Effector memory CD4-positive, alpha-beta T cell (primary cell): ENCODE results near the gene RBP4.

Source experiments
- DNase-seq, 3 donors: peaks; one replicate each; pipeline ENCODE4 v3.0.0-alpha.2; 2020
- H3K27ac ChIP-seq: 2 replicates; pipeline ENCODE4 v1.7.0; 2013; ENCODE audit warnings: mild to moderate bottlenecking, low read length, moderate library complexity; ENCODE audit not compliant: insufficient read depth, poor library complexity, severe bottlenecking
- H3K27me3 ChIP-seq: replicated peaks from 2 replicates; pipeline ENCODE4 v1.7.0; 2013; ENCODE audit warnings: mild to moderate bottlenecking, low read length; ENCODE audit not compliant: insufficient read depth, control insufficient read depth, poor library complexity, severe bottlenecking
- H3K36me3 ChIP-seq: 2 replicates; pipeline ENCODE4 v1.7.0; 2013; ENCODE audit warnings: mild to moderate bottlenecking, low read length, moderate library complexity; ENCODE audit not compliant: control insufficient read depth, insufficient read depth
- H3K4me1 ChIP-seq: 2 replicates; pipeline ENCODE4 v1.7.0; 2013; ENCODE audit warnings: low read length, mild to moderate bottlenecking; ENCODE audit not compliant: control insufficient read depth, insufficient read depth, poor library complexity, severe bottlenecking
- H3K4me3 ChIP-seq: 2 replicates; pipeline ENCODE4 v1.7.0; 2013; ENCODE audit warnings: low read length, low read depth, mild to moderate bottlenecking; ENCODE audit not compliant: insufficient read depth, poor library complexity, severe bottlenecking
- H3K9me3 ChIP-seq: 2 replicates; pipeline ENCODE4 v1.7.0; 2013; ENCODE audit warnings: mild to moderate bottlenecking, low read length, moderate library complexity; ENCODE audit not compliant: control insufficient read depth

The RBP4 gene

DNA sequence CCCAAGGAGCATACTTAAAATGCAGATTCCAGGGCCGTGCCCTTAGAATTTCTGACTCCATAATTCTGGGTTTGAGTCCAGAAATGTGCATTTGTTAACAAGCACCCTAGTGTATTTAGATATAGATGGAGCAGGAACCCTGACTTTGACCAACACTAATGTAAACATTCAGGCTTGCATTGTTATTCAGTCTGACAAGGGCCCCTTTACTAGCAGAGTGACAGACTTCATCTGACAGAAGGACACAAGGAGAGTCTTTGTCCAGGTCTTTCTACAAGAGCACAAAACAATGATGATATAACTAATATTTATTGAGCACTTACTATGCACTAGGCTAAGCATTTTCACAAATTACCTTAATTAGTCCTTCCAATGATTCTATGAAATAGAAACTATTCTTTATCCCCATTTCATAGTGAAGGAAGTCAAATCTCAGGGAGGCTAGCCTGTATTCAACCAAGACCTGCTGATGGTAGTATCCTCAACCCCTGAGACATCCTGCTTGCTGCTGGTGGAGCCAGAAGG is 3.9 kb downstream of the RBP4 start:
- Histone ChIP-seq H3K9me3 (no peaks in the 10 kb centered on the region), H3K27me3 (peaks cover under 1% of the 10 kb centered on the region), H3K4me3 (no peak overlapping the region), H3K4me1 (no peaks in the 10 kb centered on the region), H3K27ac (no peak overlapping the region), H3K36me3 (no peaks in the 10 kb centered on the region)
- no peak for DNase-seq

DNA sequence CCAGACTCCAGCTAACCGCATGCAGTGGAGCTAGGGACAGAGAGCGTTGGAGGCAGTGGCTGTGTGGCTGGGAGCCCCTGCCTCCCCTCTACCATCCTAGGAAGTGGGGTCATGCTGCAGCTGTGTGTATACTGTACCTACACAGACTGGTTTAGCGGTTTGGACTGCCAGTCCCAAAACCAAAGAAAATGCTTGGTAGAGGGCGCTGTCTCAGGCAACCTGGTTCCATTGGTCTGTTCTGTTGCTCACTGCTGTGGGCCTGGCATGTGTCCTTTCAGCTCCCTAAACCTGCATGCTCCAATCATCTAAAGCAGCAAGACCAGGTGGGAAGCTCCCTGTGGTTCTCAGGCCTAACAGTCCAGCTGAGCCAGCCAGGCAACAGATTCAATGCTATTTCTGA is 4.5 kb downstream of the RBP4 start:
- Histone ChIP-seq H3K4me3 (no peak overlapping the region), H3K27ac (no peak overlapping the region), H3K36me3 (no peaks in the 10 kb centered on the region), H3K27me3 (no peaks in the 10 kb centered on the region), H3K9me3 (no peaks in the 10 kb centered on the region), H3K4me1 (no peaks in the 10 kb centered on the region)
- DNase-seq: no peak

DNA sequence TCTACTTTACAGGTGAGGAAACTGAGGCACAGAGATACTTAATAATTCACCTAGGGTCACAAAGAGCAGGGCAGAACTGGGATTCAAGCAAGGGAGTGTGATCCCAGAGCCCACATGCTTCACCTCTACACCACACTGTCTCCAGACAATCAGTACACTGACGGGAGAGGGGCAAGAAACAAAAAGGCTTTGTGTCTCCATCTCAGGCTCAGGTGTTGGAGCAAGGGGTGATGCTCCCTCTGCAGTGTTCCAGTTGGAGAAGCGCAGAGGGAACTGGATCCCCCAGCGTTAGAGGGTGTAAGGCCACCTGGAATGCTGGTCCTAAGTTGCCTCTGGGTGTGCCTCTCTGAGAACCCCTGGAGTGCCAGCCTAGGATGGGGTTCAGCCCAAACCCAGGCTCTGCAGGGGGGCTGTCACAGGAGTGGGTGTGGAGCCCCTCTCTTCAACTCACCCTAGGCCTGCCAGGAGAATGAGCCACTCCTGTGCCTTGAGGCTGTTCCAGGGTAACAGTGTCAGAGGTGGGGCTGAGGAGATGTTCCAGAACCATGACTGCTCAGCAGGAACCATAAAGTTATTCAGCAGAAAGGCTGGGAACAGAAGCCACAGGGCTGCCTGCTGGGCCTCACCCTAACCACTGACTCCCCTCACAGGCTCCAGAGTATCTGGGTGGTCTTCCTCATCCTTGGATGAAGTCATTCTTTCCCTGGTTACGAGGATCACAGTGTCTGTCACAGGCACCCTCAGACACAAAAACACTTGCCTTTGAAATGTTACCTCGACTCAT is 5.5 kb downstream of the RBP4 start:
- H3K27ac ChIP-seq: no peak overlapping the region
- no peaks in the 10 kb centered on the region for H3K27me3 ChIP-seq
- no peaks in the 10 kb centered on the region for H3K4me1 ChIP-seq
- DNase-seq: no peak
- no peak overlapping the region for H3K4me3 ChIP-seq
- no peaks in the 10 kb centered on the region for H3K36me3 ChIP-seq
- no peaks in the 10 kb centered on the region for H3K9me3 ChIP-seq

DNA sequence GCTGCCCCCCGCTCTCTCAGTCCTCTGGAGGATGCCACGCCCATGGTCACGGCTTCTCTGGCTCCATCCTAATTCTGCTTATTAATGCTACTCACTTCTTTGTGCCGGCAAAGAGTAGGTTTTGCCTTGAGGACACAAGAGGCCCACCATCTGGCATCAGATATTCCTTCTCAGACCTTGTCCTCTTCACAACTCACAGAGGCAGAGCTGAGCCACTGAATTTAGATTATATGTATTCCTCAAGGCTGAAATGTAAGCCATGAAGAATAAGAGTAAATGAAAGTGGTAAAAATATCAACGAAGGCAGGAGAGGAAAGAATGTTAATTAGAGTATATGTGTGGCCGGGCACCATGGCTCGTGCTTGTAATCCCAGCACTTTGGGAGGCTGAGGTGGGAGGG is 6.5 kb downstream of the RBP4 start:
- Histone ChIP-seq H3K27me3 (no peaks in the 10 kb centered on the region), H3K4me3 (no peak overlapping the region), H3K4me1 (no peaks in the 10 kb centered on the region), H3K27ac (no peak overlapping the region), H3K9me3 (no peaks in the 10 kb centered on the region), H3K36me3 (no peaks in the 10 kb centered on the region)
- no peak for DNase-seq

DNA sequence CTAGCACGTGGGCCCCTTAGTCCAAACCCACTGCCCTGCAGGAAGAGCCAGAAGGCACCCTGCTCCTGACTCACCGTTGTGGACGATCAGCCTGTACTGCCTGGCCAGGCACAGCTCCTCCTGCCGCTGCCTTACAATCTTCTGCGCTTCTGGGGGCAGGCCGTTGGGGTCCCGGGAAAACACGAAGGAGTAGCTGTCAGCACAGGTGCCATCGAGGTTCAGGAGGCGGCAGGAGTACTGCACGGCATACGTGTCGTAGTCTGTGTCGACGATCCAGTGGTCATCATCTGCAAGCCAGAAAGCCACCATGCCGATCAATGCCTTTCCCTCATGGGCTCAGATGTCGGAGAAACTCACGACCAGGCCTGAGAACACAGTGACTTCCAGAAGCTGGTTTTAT is 7.3 kb downstream of the RBP4 start:
- no peak for DNase-seq
- H3K27me3 ChIP-seq: no peaks in the 10 kb centered on the region
- no peak overlapping the region for H3K27ac ChIP-seq
- no peaks in the 10 kb centered on the region for H3K36me3 ChIP-seq
- H3K9me3 ChIP-seq: no peaks in the 10 kb centered on the region
- H3K4me3 ChIP-seq: no peak overlapping the region
- H3K4me1 ChIP-seq: no peaks in the 10 kb centered on the region

DNA sequence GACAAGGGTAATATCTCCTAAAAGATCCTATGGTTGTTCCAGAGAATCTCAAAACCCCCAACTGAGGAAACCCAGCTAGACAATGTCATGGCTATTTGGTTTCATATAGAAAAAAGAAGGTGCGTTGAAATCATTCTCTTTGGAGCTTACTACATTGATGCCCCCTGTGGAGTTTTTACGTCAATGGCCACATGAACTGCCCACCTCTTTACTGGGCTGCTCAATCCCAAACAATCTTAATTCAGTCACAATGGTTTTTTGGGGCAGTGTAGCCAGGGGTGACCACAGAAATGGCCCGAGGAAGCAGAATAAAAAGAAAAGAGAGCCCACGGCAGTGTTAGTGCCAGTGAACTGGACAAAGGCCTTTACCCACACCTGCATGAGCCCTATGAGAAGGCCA is 7.8 kb downstream of the RBP4 start:
- Histone ChIP-seq H3K27me3 (no peaks in the 10 kb centered on the region), H3K4me3 (no peak overlapping the region), H3K27ac (no peak overlapping the region), H3K9me3 (no peaks in the 10 kb centered on the region), H3K36me3 (no peaks in the 10 kb centered on the region), H3K4me1 (no peaks in the 10 kb centered on the region)
- DNase-seq: no peak

DNA sequence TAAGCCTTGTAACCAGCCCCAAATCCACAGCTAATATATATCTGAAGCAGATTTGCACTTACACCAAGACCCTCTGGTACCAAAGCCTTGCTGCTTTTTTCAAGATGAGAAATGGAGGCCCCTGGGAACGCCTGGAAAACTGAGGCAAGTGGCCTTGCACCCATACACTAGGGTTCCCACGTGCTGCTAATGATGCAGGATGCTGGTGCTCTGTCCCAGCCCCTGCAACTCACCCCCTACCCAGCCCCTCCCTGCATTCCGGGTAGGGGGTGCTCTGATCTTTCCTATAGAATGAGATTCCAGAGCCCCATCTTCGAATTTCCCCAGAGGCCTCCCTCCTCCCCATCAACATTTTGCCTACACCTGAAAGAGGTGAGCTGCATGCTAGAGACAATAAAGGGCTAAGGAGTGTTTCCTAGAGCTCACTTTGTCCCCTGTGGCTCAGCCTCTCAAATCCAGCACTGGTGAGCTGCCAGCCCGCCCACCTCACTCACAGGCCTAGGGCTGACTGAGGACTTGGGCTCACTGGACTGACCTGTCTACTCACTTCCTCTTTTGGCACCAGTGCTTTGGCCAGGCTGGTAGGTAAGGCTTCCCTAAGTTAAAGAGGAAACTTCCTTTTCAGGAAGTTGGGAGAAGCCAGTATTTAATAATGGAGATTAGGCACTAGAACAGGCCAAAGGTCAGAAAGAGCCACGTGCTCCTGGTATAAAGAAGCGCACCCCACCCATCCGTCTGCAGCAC is 9.8 kb downstream of the RBP4 start:
- Histone ChIP-seq H3K9me3 (no peaks in the 10 kb centered on the region), H3K27me3 (no peaks in the 10 kb centered on the region), H3K27ac (no peak overlapping the region), H3K36me3 (no peaks in the 10 kb centered on the region), H3K4me3 (no peak overlapping the region), H3K4me1 (no peaks in the 10 kb centered on the region)
- no peak for DNase-seq

DNA sequence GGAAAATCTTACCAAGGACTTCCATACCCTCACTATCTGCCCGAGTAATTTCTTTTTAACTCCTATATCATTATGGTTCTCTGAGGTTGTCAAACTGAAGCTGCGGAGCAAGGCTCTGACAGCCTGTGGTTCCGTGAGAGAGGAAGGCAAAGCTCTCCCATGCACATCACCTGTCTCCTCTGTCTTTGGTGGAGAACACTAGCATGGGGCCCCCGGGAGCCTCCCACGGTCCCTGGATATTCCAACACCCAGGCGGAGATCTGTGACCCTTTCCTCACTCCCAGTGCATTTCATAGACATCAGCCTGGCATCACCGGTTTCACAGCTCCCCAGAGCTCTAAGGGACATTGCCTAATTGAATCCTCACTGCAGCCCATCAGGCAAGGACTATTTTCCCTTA is 10.4 kb downstream of the RBP4 start:
- no peak overlapping the region for H3K4me3 ChIP-seq
- H3K27me3 ChIP-seq: no peaks in the 10 kb centered on the region
- no peak overlapping the region for H3K27ac ChIP-seq
- H3K9me3 ChIP-seq: no peaks in the 10 kb centered on the region
- H3K4me1 ChIP-seq: no peaks in the 10 kb centered on the region
- H3K36me3 ChIP-seq: no peaks in the 10 kb centered on the region
- DNase-seq: no peak

DNA sequence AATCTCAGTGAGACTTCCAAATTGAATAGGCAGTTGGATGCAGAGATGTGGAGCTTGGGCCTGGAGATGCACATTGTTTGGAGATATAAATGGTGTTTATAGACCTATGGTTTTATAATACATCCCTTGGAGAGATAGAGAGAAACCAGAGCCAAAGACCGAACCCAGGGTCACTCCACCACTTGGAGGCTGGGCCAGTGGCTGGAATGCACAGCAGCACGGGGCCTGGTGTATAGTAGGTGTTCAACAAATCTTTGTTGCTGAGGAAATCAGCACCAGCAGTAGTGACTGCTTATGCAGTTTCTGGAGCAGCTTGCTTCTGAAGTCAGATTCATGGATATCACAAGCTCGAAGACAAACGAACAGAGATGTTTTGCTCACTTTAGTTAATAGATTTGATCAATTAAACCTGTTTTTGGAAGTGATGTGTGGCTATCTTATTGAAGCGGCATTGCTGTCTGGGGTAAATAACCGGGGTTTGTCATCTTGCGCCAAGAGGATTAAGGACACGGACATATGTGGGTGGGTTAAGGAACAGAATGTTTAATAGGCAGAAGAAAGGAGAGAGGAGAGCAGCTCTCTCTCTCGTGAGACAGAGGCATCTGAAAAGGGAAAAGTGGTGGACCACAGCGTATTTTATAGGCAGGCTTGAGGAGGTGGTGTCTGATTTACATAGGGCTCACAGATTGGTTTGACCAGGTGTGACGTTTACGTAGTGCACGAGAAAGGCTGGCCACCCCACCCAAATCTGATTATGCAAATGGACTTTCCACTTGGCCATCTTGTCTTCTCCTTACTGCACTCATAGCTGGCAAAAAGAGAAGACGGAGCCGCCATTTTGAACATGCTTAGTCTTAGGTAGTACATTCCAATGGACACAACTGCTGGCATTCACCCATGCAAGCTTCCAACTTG is 11.1 kb downstream of the RBP4 start:
- DNase-seq: no peak
- H3K4me1 ChIP-seq: no peaks in the 10 kb centered on the region
- no peak overlapping the region for H3K27ac ChIP-seq
- H3K36me3 ChIP-seq: no peaks in the 10 kb centered on the region
- no peaks in the 10 kb centered on the region for H3K9me3 ChIP-seq
- no peak overlapping the region for H3K4me3 ChIP-seq
- no peaks in the 10 kb centered on the region for H3K27me3 ChIP-seq
